ENCODE data around the gene OLIG2.

OLIG2 gene

GRCh38 chr21:33019885-33020557, 5.7 kb upstream of the OLIG2 start:
- no peak for DNase-seq (ENCODE audit: low read depth in 2 of 2)

GRCh38 chr21:33020558-33021100, 5.1 kb upstream of the OLIG2 start:
- DNase-seq (ENCODE audit: low read depth in 2 of 2), result no peak

DNA sequence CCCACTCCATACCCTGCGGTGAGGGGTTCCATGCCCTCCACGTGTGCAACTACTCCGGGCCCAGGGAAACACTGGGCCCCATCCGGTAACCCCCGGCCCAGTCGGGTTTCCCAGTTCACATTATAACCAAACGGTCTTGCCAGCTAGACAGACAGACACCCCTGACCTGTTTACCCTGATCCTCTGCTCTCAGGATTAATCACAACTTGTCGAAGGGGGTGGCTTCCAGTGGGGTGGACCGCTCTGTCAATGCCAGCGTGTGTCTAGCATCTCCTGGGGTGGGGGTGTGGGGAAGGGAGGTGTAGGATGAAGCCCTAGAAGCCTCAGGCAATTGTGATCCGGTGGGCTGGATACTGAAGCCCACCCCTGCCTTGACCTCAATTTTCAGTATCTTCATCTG, 4.6 kb upstream of the OLIG2 start:
- DNase-seq (ENCODE audit: low read depth in 2 of 2), result no peak

DNA sequence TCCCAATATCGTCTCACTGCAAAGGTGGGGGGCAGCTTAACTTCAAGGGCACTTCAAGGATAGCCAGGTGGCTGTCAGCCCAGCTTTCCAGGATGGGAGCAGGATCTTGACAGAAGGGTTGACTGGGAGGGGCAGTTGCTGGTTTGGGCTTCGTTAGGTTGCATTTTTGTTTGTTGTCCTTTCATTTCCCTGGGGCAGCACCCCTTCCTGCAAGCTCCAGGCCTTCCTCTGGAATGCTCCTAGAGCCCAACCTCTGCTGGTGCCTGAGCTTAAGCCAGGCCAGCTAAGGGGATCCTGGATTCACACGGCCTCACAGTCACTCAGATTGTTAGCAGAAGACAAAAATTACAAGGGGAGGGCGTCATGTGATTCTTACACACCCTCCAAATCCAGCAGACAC, 4.1 kb upstream of the OLIG2 start:
- DNase-seq (ENCODE audit: low read depth in 2 of 2), result no peak

GRCh38 chr21:33022489-33022827, 3.3 kb upstream of the OLIG2 start:
- no peak for DNase-seq (ENCODE audit: low read depth in 2 of 2)

GRCh38 chr21:33022828-33023573, 2.7 kb upstream of the OLIG2 start:
- DNase-seq (ENCODE audit: low read depth in 2 of 2), result no peak

DNA sequence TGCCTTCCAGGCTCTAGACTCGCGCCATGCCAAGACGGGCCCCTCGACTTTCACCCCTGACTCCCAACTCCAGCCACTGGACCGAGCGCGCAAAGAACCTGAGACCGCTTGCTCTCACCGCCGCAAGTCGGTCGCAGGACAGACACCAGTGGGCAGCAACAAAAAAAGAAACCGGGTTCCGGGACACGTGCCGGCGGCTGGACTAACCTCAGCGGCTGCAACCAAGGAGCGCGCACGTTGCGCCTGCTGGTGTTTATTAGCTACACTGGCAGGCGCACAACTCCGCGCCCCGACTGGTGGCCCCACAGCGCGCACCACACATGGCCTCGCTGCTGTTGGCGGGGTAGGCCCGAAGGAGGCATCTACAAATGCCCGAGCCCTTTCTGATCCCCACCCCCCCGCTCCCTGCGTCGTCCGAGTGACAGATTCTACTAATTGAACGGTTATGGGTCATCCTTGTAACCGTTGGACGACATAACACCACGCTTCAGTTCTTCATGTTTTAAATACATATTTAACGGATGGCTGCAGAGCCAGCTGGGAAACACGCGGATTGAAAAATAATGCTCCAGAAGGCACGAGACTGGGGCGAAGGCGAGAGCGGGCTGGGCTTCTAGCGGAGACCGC, 2.0 kb upstream of the OLIG2 start:
- DNase-seq (ENCODE audit: low read depth in 2 of 2), result no peak

DNA sequence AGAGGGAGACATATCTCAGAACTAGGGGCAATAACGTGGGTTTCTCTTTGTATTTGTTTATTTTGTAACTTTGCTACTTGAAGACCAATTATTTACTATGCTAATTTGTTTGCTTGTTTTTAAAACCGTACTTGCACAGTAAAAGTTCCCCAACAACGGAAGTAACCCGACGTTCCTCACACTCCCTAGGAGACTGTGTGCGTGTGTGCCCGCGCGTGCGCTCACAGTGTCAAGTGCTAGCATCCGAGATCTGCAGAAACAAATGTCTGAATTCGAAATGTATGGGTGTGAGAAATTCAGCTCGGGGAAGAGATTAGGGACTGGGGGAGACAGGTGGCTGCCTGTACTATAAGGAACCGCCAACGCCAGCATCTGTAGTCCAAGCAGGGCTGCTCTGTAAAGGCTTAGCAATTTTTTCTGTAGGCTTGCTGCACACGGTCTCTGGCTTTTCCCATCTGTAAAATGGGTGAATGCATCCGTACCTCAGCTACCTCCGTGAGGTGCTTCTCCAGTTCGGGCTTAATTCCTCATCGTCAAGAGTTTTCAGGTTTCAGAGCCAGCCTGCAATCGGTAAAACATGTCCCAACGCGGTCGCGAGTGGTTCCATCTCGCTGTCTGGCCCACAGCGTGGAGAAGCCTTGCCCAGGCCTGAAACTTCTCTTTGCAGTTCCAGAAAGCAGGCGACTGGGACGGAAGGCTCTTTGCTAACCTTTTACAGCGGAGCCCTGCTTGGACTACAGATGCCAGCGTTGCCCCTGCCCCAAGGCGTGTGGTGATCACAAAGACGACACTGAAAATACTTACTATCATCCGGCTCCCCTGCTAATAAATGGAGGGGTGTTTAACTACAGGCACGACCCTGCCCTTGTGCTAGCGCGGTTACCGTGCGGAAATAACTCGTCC, 1.3 kb upstream of the OLIG2 start:
- no peak for DNase-seq (ENCODE audit: low read depth in 2 of 2)

DNA sequence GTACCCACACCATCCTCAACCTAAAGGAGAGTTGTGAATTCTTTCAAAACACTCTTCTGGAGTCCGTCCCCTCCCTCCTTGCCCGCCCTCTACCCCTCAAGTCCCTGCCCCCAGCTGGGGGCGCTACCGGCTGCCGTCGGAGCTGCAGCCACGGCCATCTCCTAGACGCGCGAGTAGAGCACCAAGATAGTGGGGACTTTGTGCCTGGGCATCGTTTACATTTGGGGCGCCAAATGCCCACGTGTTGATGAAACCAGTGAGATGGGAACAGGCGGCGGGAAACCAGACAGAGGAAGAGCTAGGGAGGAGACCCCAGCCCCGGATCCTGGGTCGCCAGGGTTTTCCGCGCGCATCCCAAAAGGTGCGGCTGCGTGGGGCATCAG, 638 bp upstream of the OLIG2 start:
- no peak for DNase-seq (ENCODE audit: low read depth in 2 of 2)

GRCh38 chr21:33026443-33026858, 716 bp downstream of the OLIG2 start:
- no peak for DNase-seq (ENCODE audit: low read depth in 2 of 2)

DNA sequence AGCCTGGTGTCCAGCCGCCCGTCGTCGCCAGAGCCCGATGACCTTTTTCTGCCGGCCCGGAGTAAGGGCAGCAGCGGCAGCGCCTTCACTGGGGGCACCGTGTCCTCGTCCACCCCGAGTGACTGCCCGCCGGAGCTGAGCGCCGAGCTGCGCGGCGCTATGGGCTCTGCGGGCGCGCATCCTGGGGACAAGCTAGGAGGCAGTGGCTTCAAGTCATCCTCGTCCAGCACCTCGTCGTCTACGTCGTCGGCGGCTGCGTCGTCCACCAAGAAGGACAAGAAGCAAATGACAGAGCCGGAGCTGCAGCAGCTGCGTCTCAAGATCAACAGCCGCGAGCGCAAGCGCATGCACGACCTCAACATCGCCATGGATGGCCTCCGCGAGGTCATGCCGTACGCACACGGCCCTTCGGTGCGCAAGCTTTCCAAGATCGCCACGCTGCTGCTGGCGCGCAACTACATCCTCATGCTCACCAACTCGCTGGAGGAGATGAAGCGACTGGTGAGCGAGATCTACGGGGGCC, 1.2 kb downstream of the OLIG2 start:
- DNase-seq (ENCODE audit: low read depth in 2 of 2), result no peak

- no peak for DNase-seq (ENCODE audit: low read depth in 2 of 2)
These were observed 1.9 kb downstream of the OLIG2 start for GRCh38 chr21:33027401-33028286.

- no peak for DNase-seq (ENCODE audit: low read depth in 2 of 2)
These were observed 2.5 kb downstream of the OLIG2 start for GRCh38 chr21:33028287-33028670.

DNA sequence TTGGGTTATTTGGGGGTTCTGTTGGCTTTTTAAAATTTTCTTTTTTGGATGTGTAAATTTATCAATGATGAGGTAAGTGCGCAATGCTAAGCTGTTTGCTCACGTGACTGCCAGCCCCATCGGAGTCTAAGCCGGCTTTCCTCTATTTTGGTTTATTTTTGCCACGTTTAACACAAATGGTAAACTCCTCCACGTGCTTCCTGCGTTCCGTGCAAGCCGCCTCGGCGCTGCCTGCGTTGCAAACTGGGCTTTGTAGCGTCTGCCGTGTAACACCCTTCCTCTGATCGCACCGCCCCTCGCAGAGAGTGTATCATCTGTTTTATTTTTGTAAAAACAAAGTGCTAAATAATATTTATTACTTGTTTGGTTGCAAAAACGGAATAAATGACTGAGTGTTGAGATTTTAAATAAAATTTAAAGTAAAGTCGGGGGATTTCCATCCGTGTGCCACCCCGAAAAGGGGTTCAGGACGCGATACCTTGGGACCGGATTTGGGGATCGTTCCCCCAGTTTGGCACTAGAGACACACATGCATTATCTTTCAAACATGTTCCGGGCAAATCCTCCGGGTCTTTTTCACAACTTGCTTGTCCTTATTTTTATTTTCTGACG, 3.1 kb downstream of the OLIG2 start:
- peak in 1 of 2 donors; percentile 8 for DNase-seq (ENCODE audit: low read depth in 2 of 2)

DNA sequence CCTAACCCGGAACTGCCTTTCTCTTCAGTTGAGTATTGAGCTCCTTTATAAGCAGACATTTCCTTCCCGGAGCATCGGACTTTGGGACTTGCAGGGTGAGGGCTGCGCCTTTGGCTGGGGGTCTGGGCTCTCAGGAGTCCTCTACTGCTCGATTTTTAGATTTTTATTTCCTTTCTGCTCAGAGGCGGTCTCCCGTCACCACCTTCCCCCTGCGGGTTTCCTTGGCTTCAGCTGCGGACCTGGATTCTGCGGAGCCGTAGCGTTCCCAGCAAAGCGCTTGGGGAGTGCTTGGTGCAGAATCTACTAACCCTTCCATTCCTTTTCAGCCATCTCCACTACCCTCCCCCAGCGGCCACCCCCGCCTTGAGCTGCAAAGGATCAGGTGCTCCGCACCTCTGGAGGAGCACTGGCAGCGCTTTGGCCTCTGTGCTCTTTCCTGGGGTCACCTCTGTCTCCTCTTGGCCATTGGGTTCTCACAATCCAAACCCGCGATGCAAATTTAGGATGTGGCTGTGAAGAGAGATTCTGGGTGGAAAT, 3.7 kb downstream of the OLIG2 start:
- DNase-seq (ENCODE audit: low read depth in 2 of 2), result no peak

GRCh38 chr21:33029975-33030461, 4.3 kb downstream of the OLIG2 start:
- no peak for DNase-seq (ENCODE audit: low read depth in 2 of 2)

GRCh38 chr21:33030633-33031032, 4.9 kb downstream of the OLIG2 start:
- no peak for DNase-seq (ENCODE audit: low read depth in 2 of 2)

DNA sequence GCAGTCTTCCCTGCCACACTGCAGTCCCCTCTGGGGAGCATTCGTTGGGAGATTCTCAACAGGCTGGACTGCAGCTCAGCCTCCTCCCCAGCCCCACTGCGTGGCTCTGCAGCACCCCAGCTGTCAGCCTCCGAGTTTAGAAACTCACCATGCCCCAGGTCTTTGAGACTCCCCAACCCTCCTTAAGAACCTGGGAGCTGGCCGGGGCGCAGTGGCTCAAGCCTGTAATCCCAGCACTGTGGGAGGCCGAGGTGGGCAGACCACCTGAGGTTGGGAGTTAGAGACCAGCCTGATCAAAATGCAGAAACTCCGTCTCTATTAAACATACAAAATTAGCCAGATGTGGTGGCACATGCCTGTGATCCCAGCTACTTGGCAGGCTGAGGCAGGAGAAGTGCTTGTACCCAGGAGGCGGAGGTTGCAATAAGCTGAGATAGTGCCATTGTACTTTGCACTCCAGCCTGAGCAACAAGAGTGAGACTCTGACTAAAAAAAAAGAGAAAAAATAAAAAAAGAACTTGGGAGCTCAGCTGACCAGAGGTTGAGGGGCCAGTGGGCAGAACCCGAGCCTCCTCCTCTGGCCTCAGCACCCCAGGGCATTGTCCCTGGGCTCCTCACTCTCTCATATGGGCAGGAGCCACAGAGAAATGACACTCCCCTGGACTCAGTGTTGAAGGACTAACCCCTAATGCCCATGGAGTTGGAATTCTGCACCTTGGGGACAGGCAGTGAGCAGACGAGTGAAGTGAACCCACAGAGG, 5.6 kb downstream of the OLIG2 start:
- DNase-seq (ENCODE audit: low read depth in 2 of 2), result no peak

GRCh38 chr21:33032434-33033047, 6.8 kb downstream of the OLIG2 start:
- no peak for DNase-seq (ENCODE audit: low read depth in 2 of 2)
